Islet of Langerhans (tissue), 1 donor: ENCODE data around the gene CLEC4F.

Experiments used
- FAIRE-seq: peaks from one replicate; lab custom pipeline; 2011; peaks lifted over from hg19 to GRCh38; lab: Jason Lieb, UNC

CLEC4F gene, protein sequence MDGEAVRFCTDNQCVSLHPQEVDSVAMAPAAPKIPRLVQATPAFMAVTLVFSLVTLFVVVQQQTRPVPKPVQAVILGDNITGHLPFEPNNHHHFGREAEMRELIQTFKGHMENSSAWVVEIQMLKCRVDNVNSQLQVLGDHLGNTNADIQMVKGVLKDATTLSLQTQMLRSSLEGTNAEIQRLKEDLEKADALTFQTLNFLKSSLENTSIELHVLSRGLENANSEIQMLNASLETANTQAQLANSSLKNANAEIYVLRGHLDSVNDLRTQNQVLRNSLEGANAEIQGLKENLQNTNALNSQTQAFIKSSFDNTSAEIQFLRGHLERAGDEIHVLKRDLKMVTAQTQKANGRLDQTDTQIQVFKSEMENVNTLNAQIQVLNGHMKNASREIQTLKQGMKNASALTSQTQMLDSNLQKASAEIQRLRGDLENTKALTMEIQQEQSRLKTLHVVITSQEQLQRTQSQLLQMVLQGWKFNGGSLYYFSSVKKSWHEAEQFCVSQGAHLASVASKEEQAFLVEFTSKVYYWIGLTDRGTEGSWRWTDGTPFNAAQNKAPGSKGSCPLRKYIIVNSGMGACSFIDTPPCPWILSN

GRCh38 chr2:70820499-70820898, at the start of gene CLEC4F:
CLEC4F (minus strand) TSS chr2:70820599; CDS start chr2:70820523, 76 bp downstream.
- no peak for FAIRE-seq

DNA sequence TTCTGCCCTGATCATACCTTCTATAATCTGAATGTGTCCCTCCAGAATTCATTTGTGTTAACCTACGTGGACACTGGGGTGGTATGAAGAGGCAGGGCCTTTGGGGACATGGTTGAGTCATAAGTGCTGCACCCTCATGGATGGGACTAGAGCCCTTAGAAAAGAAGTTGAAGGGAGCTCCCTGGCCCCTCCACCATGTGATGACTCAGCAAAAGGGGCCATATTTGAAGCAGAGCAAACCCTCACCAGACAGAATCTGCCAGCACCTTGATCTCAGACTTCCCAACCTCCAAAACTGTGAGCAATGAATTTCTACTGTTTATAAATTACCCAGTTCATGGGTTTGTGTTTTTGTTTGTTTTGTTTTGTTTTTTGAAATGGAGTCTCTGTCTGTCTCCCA, 48.6 kb upstream of the CLEC4F start:
- FAIRE-seq, result no peak

DNA sequence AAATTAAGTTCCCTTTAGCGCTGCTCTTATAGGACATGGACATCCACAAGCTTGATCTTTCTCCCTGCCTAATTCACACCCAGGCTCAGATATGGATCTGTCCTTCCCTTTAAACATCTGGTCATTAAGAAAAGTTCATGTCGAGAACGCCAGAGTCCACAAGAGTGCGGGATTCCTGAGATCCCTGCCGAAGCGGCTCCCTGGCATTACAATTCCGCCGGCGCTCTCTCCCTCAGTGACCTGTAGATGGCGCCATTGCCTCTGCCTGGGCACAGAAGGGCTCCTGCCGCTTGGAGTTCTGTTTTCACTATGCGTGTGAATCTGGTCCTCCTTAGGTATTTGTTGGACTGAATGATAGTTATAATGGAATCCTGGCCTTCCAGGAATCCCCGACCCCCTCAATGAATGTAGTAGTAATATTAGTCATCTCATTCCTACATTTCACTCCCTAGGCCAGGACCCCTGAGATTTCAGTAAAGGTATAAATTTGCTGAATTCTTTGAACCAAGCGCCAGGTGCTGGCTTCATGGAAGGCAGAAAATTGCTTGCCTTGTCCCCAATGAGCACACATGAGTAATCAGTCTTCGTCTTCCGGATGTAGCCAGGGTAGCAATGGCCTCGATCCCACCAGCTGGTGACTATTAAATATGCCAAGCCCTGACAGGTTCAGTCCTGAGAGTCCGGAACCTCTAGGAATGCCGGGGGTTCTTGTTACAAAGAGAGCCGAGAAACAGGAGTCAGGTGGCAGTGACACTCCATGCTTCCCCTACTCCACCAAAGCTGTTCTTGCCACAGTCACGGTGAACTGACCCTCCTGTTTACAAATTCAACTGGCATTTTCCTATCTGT, 41.6 kb upstream of the CLEC4F start:
- FAIRE-seq, result peak; percentile 78

- FAIRE-seq, result no peak
Observed at GRCh38 chr2:70855667-70856066, 35.3 kb upstream of the CLEC4F start.

DNA sequence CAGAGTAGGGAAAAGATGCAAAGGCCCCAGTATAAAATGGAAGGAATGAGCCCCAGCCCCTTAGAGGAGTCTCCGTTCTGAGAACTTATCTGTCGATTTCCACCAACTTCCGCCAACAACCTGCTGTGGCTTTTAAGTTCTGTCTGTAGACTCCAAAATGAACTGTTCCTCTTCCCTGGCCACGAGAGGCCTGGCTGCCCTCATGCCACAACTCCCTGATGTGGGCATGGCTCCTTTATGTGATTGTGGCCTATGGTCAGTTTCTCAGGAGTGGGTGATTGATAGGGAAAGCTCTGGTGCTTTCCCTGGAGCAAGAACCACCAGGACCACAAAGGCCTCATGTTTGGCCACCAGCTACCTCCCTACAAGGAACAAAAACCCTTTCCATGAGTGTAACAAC, 34.0 kb upstream of the CLEC4F start:
- no peak for FAIRE-seq

GRCh38 chr2:70852824-70853223, 32.4 kb upstream of the CLEC4F start:
- FAIRE-seq, result no peak

GRCh38 chr2:70851704-70852103, 31.3 kb upstream of the CLEC4F start:
- no peak for FAIRE-seq

DNA sequence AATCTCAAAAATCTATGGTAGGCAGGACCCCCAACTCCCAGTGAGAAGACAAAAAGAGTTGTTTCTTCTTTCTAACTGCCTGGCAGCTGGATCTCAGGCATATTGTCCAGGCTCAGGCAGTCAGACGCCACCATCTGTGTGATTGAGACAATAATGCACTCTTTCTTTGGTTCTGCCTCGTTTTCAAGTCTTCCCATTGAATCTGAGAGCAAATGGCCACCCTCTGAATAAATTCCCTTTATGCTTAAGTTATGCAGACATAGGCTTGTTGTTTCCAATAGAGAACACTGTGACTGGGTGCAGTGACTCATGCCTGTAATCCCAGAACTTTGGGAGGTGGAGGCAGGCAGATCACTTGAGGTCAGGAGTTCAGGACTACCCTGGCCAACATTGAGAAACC, 30.5 kb upstream of the CLEC4F start:
- FAIRE-seq, result no peak

- no peak for FAIRE-seq
Observed at GRCh38 chr2:70842401-70842800, 22.0 kb upstream of the CLEC4F start.

GRCh38 chr2:70837980-70838925, 17.9 kb upstream of the CLEC4F start:
- no peak for FAIRE-seq

DNA sequence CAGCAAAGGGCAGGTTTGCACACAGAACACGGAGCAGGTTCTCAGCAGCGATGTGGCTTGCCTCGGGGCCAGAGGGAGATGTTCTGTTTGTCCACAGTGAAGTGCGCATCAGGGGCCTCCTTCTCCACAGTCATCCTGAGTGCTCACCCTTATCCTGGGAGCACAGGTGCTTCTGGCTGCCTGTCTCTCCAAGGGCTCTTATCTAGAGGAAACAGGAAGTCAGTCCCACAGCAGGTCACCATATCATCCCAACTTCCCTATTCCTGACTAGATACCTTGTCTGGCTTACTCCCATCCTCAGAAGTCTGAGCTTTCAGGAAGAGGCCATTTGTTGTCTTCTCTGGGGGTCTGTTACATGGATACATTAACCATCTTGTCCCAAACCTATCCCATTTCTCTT, 15.2 kb upstream of the CLEC4F start, which contains the start of gene CD207:
CD207 (minus strand) TSS at position 174 of the 400 bp plus-strand sequence; CDS start at position 134, 40 bp downstream.
- no peak for FAIRE-seq

- FAIRE-seq, result no peak
Observed at GRCh38 chr2:70834881-70835280, 14.5 kb upstream of the CLEC4F start.

- no peak for FAIRE-seq
Observed at GRCh38 chr2:70834106-70834505, 13.7 kb upstream of the CLEC4F start.

GRCh38 chr2:70833246-70833645, 12.8 kb upstream of the CLEC4F start:
- no peak for FAIRE-seq

- FAIRE-seq, result no peak
Observed at GRCh38 chr2:70832386-70832785, 12.0 kb upstream of the CLEC4F start.

DNA sequence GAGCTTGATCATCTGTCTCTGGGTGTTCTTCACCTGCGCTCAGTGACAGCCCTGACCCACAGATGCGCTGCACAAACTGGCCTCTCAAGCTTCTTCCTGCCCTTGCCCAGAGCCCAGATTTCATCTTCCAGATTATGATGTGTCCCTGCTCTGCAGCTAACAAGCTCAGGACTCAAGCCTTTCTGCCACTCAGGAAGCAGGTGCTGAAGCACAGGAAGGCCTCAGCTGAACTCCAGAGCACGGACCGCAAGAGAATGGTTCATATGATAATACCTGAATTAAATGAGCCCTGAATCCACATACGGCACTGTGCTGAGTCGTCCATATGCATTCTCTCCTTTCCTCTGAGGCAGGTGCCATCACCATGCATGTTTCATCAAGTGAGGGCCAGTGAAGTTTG, 11.5 kb upstream of the CLEC4F start:
- no peak for FAIRE-seq

DNA sequence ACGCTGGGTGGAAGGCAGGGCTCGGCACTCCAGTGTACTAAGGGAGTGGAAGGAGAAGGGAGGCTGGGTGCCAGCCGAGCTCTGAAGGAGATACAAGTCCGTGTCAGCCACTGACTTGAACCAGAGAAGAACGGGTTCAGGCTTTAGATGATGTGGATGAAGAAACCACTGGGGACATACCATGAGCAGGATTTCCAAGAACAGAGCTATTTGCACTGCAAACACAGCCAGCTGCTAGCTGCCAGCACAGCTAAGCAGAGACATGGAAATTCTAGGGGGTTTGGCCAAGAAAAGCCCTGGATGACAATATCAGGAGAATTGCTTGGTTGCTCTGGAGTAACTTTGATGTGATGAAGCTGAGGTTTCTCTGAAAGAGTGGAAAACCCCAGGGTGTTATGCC, 10.0 kb upstream of the CLEC4F start:
- FAIRE-seq, result no peak

DNA sequence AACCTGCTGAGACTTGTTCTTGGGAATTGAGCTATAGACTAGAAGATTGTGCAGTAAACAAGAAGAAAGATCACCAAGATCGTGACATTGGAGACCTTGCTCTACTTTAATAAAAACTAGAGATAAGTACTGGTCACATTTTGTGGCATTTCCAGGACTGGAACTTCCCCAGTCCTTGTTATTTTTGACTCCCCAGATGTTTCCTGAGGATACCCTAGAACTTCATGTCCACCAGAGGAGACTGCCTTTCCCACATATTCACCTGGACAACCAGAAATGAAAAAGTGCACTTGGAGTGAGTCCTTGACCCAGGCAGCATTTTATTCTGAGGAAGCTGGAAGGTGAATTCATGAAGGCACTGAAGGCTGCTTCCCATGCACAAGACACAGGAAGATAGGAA, 9.5 kb upstream of the CLEC4F start:
- no peak for FAIRE-seq

DNA sequence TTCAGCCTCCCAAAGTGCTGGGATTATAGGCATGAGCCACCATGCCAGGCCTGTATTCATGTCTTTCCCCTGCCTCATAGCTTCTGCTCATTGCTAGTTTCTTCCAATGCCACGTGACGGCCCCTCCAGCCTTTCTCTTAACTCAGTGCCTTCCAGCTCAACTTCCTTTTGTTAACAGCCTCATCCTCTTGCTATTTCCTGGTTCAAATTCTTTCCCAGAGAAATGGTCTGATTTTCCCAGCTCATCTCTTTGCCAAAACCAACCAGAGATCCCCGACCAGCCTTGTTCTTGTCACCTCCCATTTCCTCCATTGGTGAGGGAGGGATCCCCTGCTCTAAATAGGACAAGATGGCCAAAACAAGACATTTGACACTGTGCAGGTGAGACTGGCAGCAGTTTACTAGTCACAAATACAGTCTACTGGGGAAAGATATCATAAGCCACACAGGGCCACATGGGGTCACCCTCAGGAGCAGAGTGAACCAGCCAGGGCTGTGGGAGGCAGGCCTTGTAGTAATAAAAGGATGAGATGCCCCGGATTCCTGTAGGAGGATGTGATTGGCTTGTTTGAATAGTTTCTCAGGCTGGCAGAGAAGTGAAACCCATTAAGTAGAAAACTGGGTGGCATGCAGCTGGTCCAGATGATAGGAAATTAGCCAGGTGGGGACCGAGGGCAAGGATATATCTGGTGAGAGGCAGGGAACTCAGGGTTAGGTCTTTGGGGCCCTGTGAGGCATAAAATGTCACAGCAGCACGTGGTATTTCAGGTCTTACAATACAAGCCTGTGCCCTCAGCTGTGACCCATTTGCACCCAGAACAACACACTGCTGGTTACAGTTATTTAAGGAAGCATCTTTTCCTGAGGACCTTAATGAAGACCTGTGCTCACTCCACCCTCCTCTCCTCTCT, 8.8 kb upstream of the CLEC4F start:
- no peak for FAIRE-seq

- FAIRE-seq, result no peak
Observed at GRCh38 chr2:70828115-70828514, 7.7 kb upstream of the CLEC4F start.

- no peak for FAIRE-seq
Observed at GRCh38 chr2:70827388-70827787, 7.0 kb upstream of the CLEC4F start.
